Nephron progenitor cell (in vitro differentiated cells): ENCODE data around the gene GET4.
A peak's percentile ranks its signal among the peaks of the same experiment; 100 is the strongest.
"Not testable (repeated sequence)": the region's sequence is repeated elsewhere in the genome, so short reads cannot be mapped to it uniquely, and the experiment has no call there.

ENCODE experiments used
- DNase-seq: peaks from one replicate; pipeline ENCODE4 v3.0.0; 2021
- H3K27ac Mint-ChIP-seq: 2 replicates; pipeline ENCODE4 v1.8.0; 2021; ENCODE audit warnings: mild to moderate bottlenecking, moderate library complexity, mixed read lengths
- H3K27me3 Mint-ChIP-seq: 2 replicates; pipeline ENCODE4 v1.8.0; 2021; ENCODE audit warnings: mild to moderate bottlenecking, low read depth, mixed read lengths; ENCODE audit not compliant: poor library complexity
- H3K36me3 Mint-ChIP-seq: 2 replicates; pipeline ENCODE4 v1.8.0; 2021; ENCODE audit warnings: low read depth, mixed read lengths
- H3K4me1 Mint-ChIP-seq: 2 replicates; pipeline ENCODE4 v1.8.0; 2021; ENCODE audit warnings: mixed read lengths
- H3K4me3 Mint-ChIP-seq: 2 replicates; pipeline ENCODE4 v1.8.0; 2021; ENCODE audit warnings: mild to moderate bottlenecking, moderate library complexity, mixed read lengths
- H3K9me3 Mint-ChIP-seq: 2 replicates; pipeline ENCODE4 v1.8.0; 2021; ENCODE audit warnings: mild to moderate bottlenecking, moderate library complexity, mixed read lengths
- CTCF ChIP-seq: fragments of 200-600 bp; sonication (generic); IDR thresholded peaks from 2 replicates; pipeline ENCODE4 v1.5.0; 2021; ENCODE audit warnings: antibody characterized with exemption

The GET4 gene

DNA sequence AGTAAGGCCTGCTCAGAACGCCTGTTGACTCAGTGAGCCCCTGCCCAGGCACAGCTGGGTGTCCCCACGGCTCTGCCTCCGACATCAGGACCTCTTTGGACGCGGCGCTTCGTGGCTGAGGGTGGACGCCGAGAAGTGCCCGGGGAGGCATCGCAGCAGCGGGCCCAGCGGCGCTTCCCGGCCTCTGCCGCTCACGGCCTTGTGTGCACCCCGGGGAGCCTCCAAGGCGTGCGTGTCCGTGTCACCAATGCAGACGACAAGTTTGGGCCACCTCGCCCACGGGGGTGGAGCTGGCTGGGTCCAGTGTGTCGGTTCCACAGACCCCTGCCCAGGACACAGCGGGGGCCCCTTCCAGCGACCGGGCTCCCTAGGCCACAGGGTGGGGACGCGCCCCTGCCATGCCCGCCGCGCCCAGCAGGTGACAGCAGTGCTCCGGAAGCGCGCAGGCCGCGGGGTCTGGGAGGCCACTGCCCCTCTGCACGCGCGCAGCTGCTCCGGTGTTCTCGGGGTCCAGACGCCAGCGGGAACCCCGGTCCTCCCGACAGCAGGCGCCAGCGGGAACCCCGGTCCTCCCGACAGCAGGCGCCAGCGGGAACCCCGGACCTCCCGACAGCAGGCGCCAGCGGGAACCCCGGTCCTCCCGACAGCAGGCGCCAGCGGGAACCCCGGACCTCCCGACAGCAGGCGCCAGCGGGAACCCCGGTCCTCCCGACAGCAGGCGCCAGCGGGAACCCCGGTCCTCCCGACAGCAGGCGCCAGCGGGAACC is 32.4 kb downstream of the GET4 start:
- TF ChIP-seq CTCF: peak; percentile 86
- DNase-seq: peak; percentile 89

GRCh38 chr7:909358-910329 is 33.3 kb downstream of the GET4 start:
- no peak for DNase-seq
- TF ChIP-seq CTCF: no peak
- H3K36me3 Mint-ChIP-seq: no peaks in the 10 kb centered on the region
- H3K4me1 Mint-ChIP-seq: peaks cover 18% of the 10 kb centered on the region
- no peaks in the 10 kb centered on the region for H3K9me3 Mint-ChIP-seq
- H3K27ac Mint-ChIP-seq: no peak overlapping the region
- peaks cover 48% of the 10 kb centered on the region for H3K27me3 Mint-ChIP-seq
- no peak overlapping the region for H3K4me3 Mint-ChIP-seq

More for the DNA sequence above, 32.4 kb downstream of the GET4 start:
- H3K36me3 Mint-ChIP-seq, H3K9me3 Mint-ChIP-seq, H3K27ac Mint-ChIP-seq, H3K4me3 Mint-ChIP-seq: not testable (repeated sequence)
- Mint-ChIP-seq H3K4me1 (peaks cover 18% of the 10 kb centered on the region), H3K27me3 (peaks cover 55% of the 10 kb centered on the region)

DNA sequence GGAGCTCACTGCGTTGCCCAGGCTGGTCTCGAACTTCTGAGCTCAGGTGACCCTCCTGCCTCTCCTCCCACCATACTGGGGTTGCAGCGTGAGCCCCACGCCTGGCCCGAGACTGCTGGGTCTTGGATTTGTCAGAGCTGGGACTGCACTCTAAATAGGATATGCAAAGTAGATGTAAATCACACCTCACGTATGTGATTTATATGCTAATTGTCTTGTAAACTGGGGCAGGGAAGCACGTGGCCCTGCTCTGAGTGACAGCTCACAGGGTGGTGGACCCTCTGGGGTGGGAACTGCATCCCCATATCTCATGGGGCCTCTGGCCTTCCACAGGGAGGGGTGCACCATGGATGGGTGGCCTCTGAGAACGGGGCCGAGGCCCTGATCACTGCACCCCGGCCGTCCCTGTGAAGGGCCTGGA is 34.1 kb downstream of the GET4 start:
- Mint-ChIP-seq H3K4me1 (peaks cover 25% of the 10 kb centered on the region), H3K36me3 (no peaks in the 10 kb centered on the region), H3K9me3 (no peaks in the 10 kb centered on the region), H3K27ac (no peak overlapping the region), H3K27me3 (peaks cover 41% of the 10 kb centered on the region), H3K4me3 (peak overlapping the region; percentile 40)
- DNase-seq: no peak
- TF ChIP-seq CTCF: no peak

DNA sequence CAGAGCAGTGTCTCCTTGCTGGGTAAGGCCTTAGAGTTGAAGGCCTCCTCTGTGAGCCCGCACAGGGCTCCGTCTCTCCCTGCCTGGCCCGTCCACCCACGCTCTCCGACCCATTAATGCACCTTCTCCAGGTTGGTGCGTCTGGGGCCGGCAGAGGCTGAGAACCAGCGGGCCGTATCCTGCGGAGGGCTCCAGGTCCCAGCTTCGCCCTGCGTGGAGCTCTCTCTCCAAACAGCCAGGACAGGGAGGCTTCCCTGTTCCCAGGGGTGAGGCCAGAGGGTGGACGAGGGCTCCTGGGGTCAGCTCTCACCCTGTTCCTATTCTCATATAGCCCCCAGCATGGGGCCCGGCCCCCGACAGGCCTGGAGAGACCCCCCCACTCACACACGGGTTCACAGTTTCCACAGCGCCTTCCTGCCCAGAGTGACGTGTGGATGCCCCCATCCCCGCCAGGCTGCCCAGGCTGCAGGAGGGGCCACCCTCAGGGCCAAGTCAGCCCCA is 34.6 kb downstream of the GET4 start:
- Mint-ChIP-seq H3K9me3 (no peaks in the 10 kb centered on the region), H3K4me3 (no peak overlapping the region), H3K27ac (no peak overlapping the region), H3K36me3 (no peaks in the 10 kb centered on the region), H3K27me3 (peaks cover 36% of the 10 kb centered on the region), H3K4me1 (peaks cover 30% of the 10 kb centered on the region)
- no peak for DNase-seq
- no peak for TF ChIP-seq CTCF

GRCh38 chr7:911791-912480 is 35.6 kb downstream of the GET4 start:
- no peak for DNase-seq
- Mint-ChIP-seq H3K4me3 (no peak overlapping the region), H3K4me1 (peaks cover 37% of the 10 kb centered on the region), H3K9me3 (no peaks in the 10 kb centered on the region), H3K27me3 (peaks cover 29% of the 10 kb centered on the region), H3K36me3 (no peaks in the 10 kb centered on the region), H3K27ac (no peak overlapping the region)
- no peak for TF ChIP-seq CTCF
